IMR-90 (cell line): ENCODE measurements around the gene MBTPS2. TPM values are rescaled to one million over a fixed set of nuclear protein-coding genes. Genes with fewer than 3 reads are reported as not detected.

Experiments
- ATAC-seq: fragments of 200-7000 bp; cut with Tn5 transposase; 2 replicates; pipeline ENCODE4 v1.9.1; 2020; ENCODE audit warnings: low read depth, mild to moderate bottlenecking, moderate library complexity
- BruUV-seq: library from RNA; stranded (reverse); fragments of 400-500 nt; replicated peaks from 2 replicates; lab custom pipeline; 2021; lab: Mats Ljungman, UMichigan
- CTCF ChIA-PET: fragments of 300-600 bp; formaldehyde crosslinking; extraction: SDS; loops from one replicate; lab custom pipeline; 2021; ENCODE audit warnings: antibody characterized with exemption; lab: Yijun Ruan, JAX
- POLR2A ChIA-PET: fragments of 300-600 bp; sonication (Branson Sonifier 250); formaldehyde crosslinking; loops from one replicate; lab custom pipeline; 2022; ENCODE audit warnings: antibody characterized with exemption; ENCODE audit not compliant: unreplicated experiment; lab: Charles Lee
- DNase-seq: peaks from one replicate; pipeline ENCODE4 v3.0.0; 2013
- H2AFZ ChIP-seq: replicated peaks from 2 replicates; pipeline ENCODE3; 2013; ENCODE audit warnings: low read length, mild to moderate bottlenecking; ENCODE audit not compliant: poor library complexity
- H2AK5ac ChIP-seq: 2 replicates; pipeline ENCODE4 v1.6.1; 2013; ENCODE audit warnings: low read depth, low read length, inconsistent platforms
- H2AK9ac ChIP-seq: replicated peaks from 2 replicates; pipeline ENCODE3; 2013; ENCODE audit warnings: mild to moderate bottlenecking, low read depth, low read length, moderate library complexity; ENCODE audit not compliant: poor library complexity
- H2BK120ac ChIP-seq: 2 replicates; pipeline ENCODE4 v1.6.1; 2013; ENCODE audit warnings: low read depth, low read length, inconsistent platforms
- H2BK15ac ChIP-seq: 3 replicates; pipeline ENCODE4 v1.6.1; 2013; ENCODE audit warnings: low read depth, low read length, inconsistent platforms
- H2BK20ac ChIP-seq: 2 replicates; pipeline ENCODE4 v1.6.1; 2013; ENCODE audit warnings: low read depth, mild to moderate bottlenecking, inconsistent platforms, low read length, moderate library complexity
- H2BK5ac ChIP-seq: 2 replicates; pipeline ENCODE4 v1.6.1; 2013; ENCODE audit warnings: mild to moderate bottlenecking, low read depth, low read length, inconsistent platforms; ENCODE audit not compliant: poor library complexity, severe bottlenecking
- H3K14ac ChIP-seq: replicated peaks from 2 replicates; pipeline ENCODE4 v1.6.1; 2013; ENCODE audit warnings: low read depth, low read length, inconsistent platforms
- H3K18ac ChIP-seq: 2 replicates; pipeline ENCODE4 v1.6.1; 2013; ENCODE audit warnings: low read depth, low read length, control low read depth
- H3K23ac ChIP-seq: 2 replicates; pipeline ENCODE4 v1.6.1; 2013; ENCODE audit warnings: low read depth, low read length, inconsistent platforms
- H3K27ac ChIP-seq: 2 replicates; pipeline ENCODE4 v1.5.1; 2013; ENCODE audit warnings: mild to moderate bottlenecking, control low read depth, low read length; ENCODE audit not compliant: insufficient read depth
- H3K27me3 ChIP-seq: 2 replicates; pipeline ENCODE4 v1.6.1; 2013; ENCODE audit warnings: low read length; ENCODE audit not compliant: control insufficient read depth, insufficient read depth
- H3K36me3 ChIP-seq: 2 replicates; pipeline ENCODE4 v1.6.1; 2013; ENCODE audit warnings: low read length, mixed read lengths; ENCODE audit not compliant: control insufficient read depth, insufficient read depth
- H3K4ac ChIP-seq: 2 replicates; pipeline ENCODE4 v1.6.1; 2013; ENCODE audit warnings: low read depth, low read length, inconsistent platforms
- H3K4me1 ChIP-seq: 2 replicates; pipeline ENCODE4 v1.6.1; 2013; ENCODE audit warnings: low read length, mixed read lengths; ENCODE audit not compliant: control insufficient read depth, insufficient read depth
- H3K4me2 ChIP-seq: 2 replicates; pipeline ENCODE4 v1.6.1; 2013; ENCODE audit warnings: low read depth, mild to moderate bottlenecking, control low read depth, low read length, moderate library complexity
- H3K4me3 ChIP-seq: 2 replicates; pipeline ENCODE4 v1.5.1; 2013; ENCODE audit warnings: low read depth, mild to moderate bottlenecking, control low read depth, low read length, moderate library complexity; ENCODE audit not compliant: insufficient read depth
- H3K56ac ChIP-seq: 2 replicates; pipeline ENCODE4 v1.6.1; 2013; ENCODE audit warnings: low read length, inconsistent platforms; ENCODE audit not compliant: insufficient read depth; ENCODE audit errors: extremely low read depth
- H3K79me1 ChIP-seq, 2 experiments: 2 replicates each; pipeline ENCODE4 v1.6.1; 2013; ENCODE audit warnings: low read length in 2 of 2, inconsistent platforms in 1 of 2, low read depth in 1 of 2
- H3K9ac ChIP-seq: 2 replicates; pipeline ENCODE4 v1.6.1; 2013; ENCODE audit warnings: low read depth, low read length, control low read depth
- H3K9me1 ChIP-seq: 2 replicates; pipeline ENCODE4 v1.6.1; 2013; ENCODE audit warnings: low read length, inconsistent platforms; ENCODE audit not compliant: insufficient read depth
- H3K9me3 ChIP-seq: 2 replicates; pipeline ENCODE4 v1.6.1; 2013; ENCODE audit warnings: low read length; ENCODE audit not compliant: control insufficient read depth, insufficient read depth
- H4K20me1 ChIP-seq: 2 replicates; pipeline ENCODE4 v1.6.1; 2013; ENCODE audit warnings: low read length, inconsistent platforms; ENCODE audit not compliant: insufficient read depth
- H4K5ac ChIP-seq: 2 replicates; pipeline ENCODE4 v1.6.1; 2013; ENCODE audit warnings: mild to moderate bottlenecking, low read depth, low read length, control low read depth
- H4K8ac ChIP-seq, 2 experiments: 2 replicates each; pipeline ENCODE4 v1.6.1; 2013; ENCODE audit warnings: low read depth in 2 of 2, low read length in 2 of 2, control low read depth in 1 of 2, inconsistent platforms in 1 of 2
- H4K91ac ChIP-seq: 2 replicates; pipeline ENCODE4 v1.6.1; 2013; ENCODE audit warnings: low read depth, low read length, inconsistent platforms; ENCODE audit not compliant: insufficient read depth
- BHLHE40 ChIP-seq: fragments of 150-350 bp; IDR thresholded peaks from 2 replicates; pipeline ENCODE4 v1.6.1; 2016; ENCODE audit warnings: mild to moderate bottlenecking, low read depth, low read length
- CEBPB ChIP-seq: IDR thresholded peaks from 2 replicates; pipeline ENCODE4 v1.6.1; 2012; ENCODE audit warnings: low read depth, low read length, improper control_type of control experiment
- CHD1 ChIP-seq: IDR thresholded peaks from 2 replicates; pipeline ENCODE4 v1.6.1; 2012; ENCODE audit warnings: low read depth, low read length, improper control_type of control experiment
- FOS ChIP-seq: fragments of 150-350 bp; IDR thresholded peaks from 2 replicates; pipeline ENCODE4 v1.6.1; 2016; ENCODE audit warnings: low read depth, low read length
- MAFK ChIP-seq: IDR thresholded peaks from 2 replicates; pipeline ENCODE4 v1.6.1; 2012; ENCODE audit warnings: low read depth, low read length, improper control_type of control experiment
- RAD21 ChIP-seq: IDR thresholded peaks from 2 replicates; pipeline ENCODE4 v1.6.1; 2012; ENCODE audit warnings: low read length, improper control_type of control experiment
- RCOR1 ChIP-seq: IDR thresholded peaks from 2 replicates; pipeline ENCODE4 v1.6.1; 2012; ENCODE audit warnings: mild to moderate bottlenecking, low read length, improper control_type of control experiment; ENCODE audit not compliant: insufficient replicate concordance
- SMC3 ChIP-seq: fragments of 150-350 bp; IDR thresholded peaks from 2 replicates; pipeline ENCODE4 v1.6.1; 2016; ENCODE audit warnings: low read depth, mild to moderate bottlenecking, antibody characterized with exemption, low read length, moderate library complexity
- WGBS, 2 experiments: methylation state at CpG; one replicate each; pipeline versions ENCODE4 v1.1.5 to v1.1.7; 2013; ENCODE audit warnings: missing lambda C conversion rate in 2 of 2; ENCODE audit not compliant: insufficient read length in 1 of 2; ENCODE audit errors: extremely low coverage in 2 of 2; 5-methylcytosine and 5-hydroxymethylcytosine counted together
- dilution Hi-C: fragments of 300-500 bp; cut with HindIII; formaldehyde crosslinking; loops from one replicate; pipeline ENCODE4 v1.14.3; 2018; ENCODE audit warnings: low sequenced_read_pairs; ENCODE audit not compliant: unreplicated experiment
- in situ Hi-C: fragments of 300-500 bp; cut with MboI; formaldehyde crosslinking; loops from 3 replicates; pipeline ENCODE4 v1.14.3; 2019; ENCODE audit warnings: low sequenced_read_pairs, inconsistent platforms, mixed read lengths
- intact Hi-C: fragments of 100-400 bp; cut with micrococcal nuclease; formaldehyde crosslinking; loops from 2 replicates; pipeline ENCODE4 v1.10.0; 2022
- polyA plus RNA-seq, 3 experiments: library from polyadenylated mRNA; depleted of rRNA; stranded (reverse); fragments of >200 nt; gene quantifications; 2 replicates each; pipeline ENCODE4 v1.2.3, GENCODE V29; 2012; ENCODE audit warnings: low replicate concordance in 1 of 3
- total RNA-seq: library from RNA; depleted of rRNA; stranded (reverse); fragments of >200 nt; gene quantifications from 2 replicates; pipeline ENCODE4 v1.2.3, GENCODE V29; 2012
- TF ChIP-seq, protein P1 (sequence below): fragments of 150-350 bp; IDR thresholded peaks from 2 replicates; pipeline ENCODE4 v1.6.1; 2016; ENCODE audit warnings: low read depth, mild to moderate bottlenecking, low read length, moderate library complexity, borderline replicate concordance
- TF ChIP-seq, protein P2 (sequence below): conservative IDR thresholded peaks from 2 replicates; pipeline ENCODE4 v1.5.1; 2012; ENCODE audit warnings: mild to moderate bottlenecking, low read depth, low read length, improper control_type of control experiment

MBTPS2 gene
- total and polyA plus RNA-seq, 2 of the 4 experiments (the other 2 are of a cell fraction): 4.7 to 12.4 TPM

DNA sequence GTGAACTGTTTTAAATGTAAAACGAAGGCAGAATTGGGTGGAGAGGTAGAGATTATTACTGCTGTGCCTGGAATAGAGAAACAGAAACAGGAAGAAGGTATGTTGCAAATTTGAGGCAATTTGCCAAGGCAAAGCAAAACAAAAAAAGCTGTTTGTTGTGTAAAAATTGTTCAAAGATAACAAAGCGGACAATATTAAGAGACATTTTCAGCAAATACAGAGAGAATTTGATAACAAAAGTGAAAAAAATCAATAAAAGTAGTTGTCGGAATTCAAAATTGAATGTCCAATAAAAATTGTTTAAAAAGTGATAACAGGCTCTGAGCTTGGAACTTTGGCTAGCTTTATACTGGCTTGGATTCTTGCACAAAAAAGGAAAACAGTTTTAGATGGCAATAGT is 86.7 kb downstream of the MBTPS2 start:
- H4K91ac ChIP-seq: peak overlapping the region; percentile 52
- H4K8ac ChIP-seq: peak overlapping the region; percentile 68 to 72; a peak in 2 of 4 replicates
- no peak overlapping the region for H4K5ac ChIP-seq
- no peaks in the 10 kb centered on the region for H4K20me1 ChIP-seq
- H2BK20ac ChIP-seq: peak overlapping the region; percentile 84; the same call in 1 of the 2 replicates
- peak overlapping the region; percentile 1 for H3K18ac ChIP-seq
- no peak overlapping the region for H2AFZ ChIP-seq
- no peaks in the 10 kb centered on the region for H3K27me3 ChIP-seq
- no peak overlapping the region for H3K4me3 ChIP-seq
- no peak overlapping the region for H3K4ac ChIP-seq
- no peaks in the 10 kb centered on the region; the same call in 1 of the 2 replicates for H3K9me3 ChIP-seq
- CTCF ChIA-PET: no interaction called here
- intact Hi-C loops (no loop called here), in situ Hi-C loops (no loop called here), dilution Hi-C loops (no loop called here)
- POLR2A ChIA-PET: no interaction called here
- ATAC-seq: no peak
- WGBS, 2 experiments: 33% methylated on average over 2 of the region's 3 CpGs; no CpG with 5 or more reads in 1 of the 2 experiments
- peaks cover 6% of the 10 kb centered on the region for H3K4me1 ChIP-seq
- H3K23ac ChIP-seq: no peak overlapping the region; the same call in 1 of the 2 replicates
- H2BK120ac ChIP-seq: peak overlapping the region; percentile 88
- no peak overlapping the region for H3K9ac ChIP-seq
- no peak overlapping the region for H2AK5ac ChIP-seq
- H3K27ac ChIP-seq: peak overlapping the region; percentile 83; the same call in 1 of the 2 replicates
- no peak overlapping the region for H2AK9ac ChIP-seq
- H3K4me2 ChIP-seq: peak overlapping the region; percentile 2; the same call in 1 of the 2 replicates
- H2BK15ac ChIP-seq: peak overlapping the region; percentile 26; the same call in 1 of the 3 replicates
- peaks cover 6% of the 10 kb centered on the region for H3K9me1 ChIP-seq
- no TSS peak for BruUV-seq
- TF ChIP-seq, protein P1, sequence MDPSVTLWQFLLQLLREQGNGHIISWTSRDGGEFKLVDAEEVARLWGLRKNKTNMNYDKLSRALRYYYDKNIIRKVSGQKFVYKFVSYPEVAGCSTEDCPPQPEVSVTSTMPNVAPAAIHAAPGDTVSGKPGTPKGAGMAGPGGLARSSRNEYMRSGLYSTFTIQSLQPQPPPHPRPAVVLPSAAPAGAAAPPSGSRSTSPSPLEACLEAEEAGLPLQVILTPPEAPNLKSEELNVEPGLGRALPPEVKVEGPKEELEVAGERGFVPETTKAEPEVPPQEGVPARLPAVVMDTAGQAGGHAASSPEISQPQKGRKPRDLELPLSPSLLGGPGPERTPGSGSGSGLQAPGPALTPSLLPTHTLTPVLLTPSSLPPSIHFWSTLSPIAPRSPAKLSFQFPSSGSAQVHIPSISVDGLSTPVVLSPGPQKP: no peak
- TF ChIP-seq SMC3: no peak
- no peak for TF ChIP-seq BHLHE40
- TF ChIP-seq CEBPB: no peak
- TF ChIP-seq RCOR1: no peak
- no peak for TF ChIP-seq CHD1
- TF ChIP-seq FOS: no peak
- TF ChIP-seq MAFK: no peak
- no peak for TF ChIP-seq RAD21
- TF ChIP-seq, protein P2, sequence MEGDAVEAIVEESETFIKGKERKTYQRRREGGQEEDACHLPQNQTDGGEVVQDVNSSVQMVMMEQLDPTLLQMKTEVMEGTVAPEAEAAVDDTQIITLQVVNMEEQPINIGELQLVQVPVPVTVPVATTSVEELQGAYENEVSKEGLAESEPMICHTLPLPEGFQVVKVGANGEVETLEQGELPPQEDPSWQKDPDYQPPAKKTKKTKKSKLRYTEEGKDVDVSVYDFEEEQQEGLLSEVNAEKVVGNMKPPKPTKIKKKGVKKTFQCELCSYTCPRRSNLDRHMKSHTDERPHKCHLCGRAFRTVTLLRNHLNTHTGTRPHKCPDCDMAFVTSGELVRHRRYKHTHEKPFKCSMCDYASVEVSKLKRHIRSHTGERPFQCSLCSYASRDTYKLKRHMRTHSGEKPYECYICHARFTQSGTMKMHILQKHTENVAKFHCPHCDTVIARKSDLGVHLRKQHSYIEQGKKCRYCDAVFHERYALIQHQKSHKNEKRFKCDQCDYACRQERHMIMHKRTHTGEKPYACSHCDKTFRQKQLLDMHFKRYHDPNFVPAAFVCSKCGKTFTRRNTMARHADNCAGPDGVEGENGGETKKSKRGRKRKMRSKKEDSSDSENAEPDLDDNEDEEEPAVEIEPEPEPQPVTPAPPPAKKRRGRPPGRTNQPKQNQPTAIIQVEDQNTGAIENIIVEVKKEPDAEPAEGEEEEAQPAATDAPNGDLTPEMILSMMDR: no peak
- no peak overlapping the region for H3K14ac ChIP-seq
- H3K56ac ChIP-seq: peak overlapping the region; percentile 69; the same call in 1 of the 2 replicates
- no peaks in the 10 kb centered on the region for H3K36me3 ChIP-seq
- peak; percentile 24 for DNase-seq
- H2BK5ac ChIP-seq: peak overlapping the region; percentile 96
- H3K79me1 ChIP-seq: peaks cover 0 to 10% of the 10 kb centered on the region in 2 experiments; a peak in 1 of 4 replicates
